ENCODE measurements around the gene BLID. TPM values are rescaled to one million over a fixed set of nuclear protein-coding genes. Genes with fewer than 3 reads are reported as not detected.

Gene BLID
- total RNA-seq, 2 donors from 2014 or later = not detected

- 91 to 93% methylated on average over 10 to 14 of the region's 14 CpGs for WGBS, 2 experiments (ENCODE audit: insufficient coverage in 1 of 2, insufficient read length in 1 of 2)
- Mint-ChIP-seq H3K4me3 (no peak overlapping the region), H3K9me3 (no peaks in the 10 kb centered on the region), H3K4me1 (peaks cover 12% of the 10 kb centered on the region), H3K27ac (no peak overlapping the region), H3K27me3 (ENCODE audit: insufficient read depth) (peaks cover 9% of the 10 kb centered on the region), H3K36me3 (ENCODE audit: low read depth) (no peaks in the 10 kb centered on the region)
- no peak overlapping the region for H3K4me3 ChIP-seq (ENCODE audit: low read length)
- peaks cover 3% of the 10 kb centered on the region for H3K4me1 ChIP-seq (ENCODE audit: control insufficient read depth, insufficient read depth, low read length)
- no peak overlapping the region for H3K27ac ChIP-seq (ENCODE audit: low read depth, low read length)
- DNase-seq = no peak
- peaks cover 30% of the 10 kb centered on the region for H3K27me3 ChIP-seq (ENCODE audit: control insufficient read depth, insufficient read depth, low read length, poor library complexity, severe bottlenecking)
- H3K9ac ChIP-seq (ENCODE audit: extremely low read depth, low read length, poor library complexity, severe bottlenecking) = no peak overlapping the region
- H3K36me3 ChIP-seq (ENCODE audit: control insufficient read depth, insufficient read depth, low read length) = no peaks in the 10 kb centered on the region
- TF ChIP-seq CTCF (conservative IDR thresholded peaks at IDR 0.05) = no peak
- no peaks in the 10 kb centered on the region for H3K9me3 ChIP-seq (ENCODE audit: control insufficient read depth, low read length)
Observed at GRCh38 chr11:122155765-122156527, 39.9 kb upstream of the BLID start.

GRCh38 chr11:122154994-122155393 lies 39.0 kb upstream of the BLID start:
- DNase-seq = no peak
- H3K9me3 Mint-ChIP-seq = no peaks in the 10 kb centered on the region
- peaks cover 9% of the 10 kb centered on the region for H3K4me1 ChIP-seq (ENCODE audit: control insufficient read depth, insufficient read depth, low read length)
- H3K9me3 ChIP-seq (ENCODE audit: control insufficient read depth, low read length) = no peaks in the 10 kb centered on the region
- no peak overlapping the region for H3K27ac Mint-ChIP-seq
- WGBS, 2 experiments (ENCODE audit: insufficient coverage in 1 of 2, insufficient read length in 1 of 2) = 95 to 100% methylated on average over 1 of the region's 1 CpG
- no peak overlapping the region for H3K4me3 Mint-ChIP-seq
- H3K27me3 ChIP-seq (ENCODE audit: control insufficient read depth, insufficient read depth, low read length, poor library complexity, severe bottlenecking) = peaks cover 30% of the 10 kb centered on the region
- H3K4me3 ChIP-seq (ENCODE audit: low read length) = no peak overlapping the region
- TF ChIP-seq CTCF (conservative IDR thresholded peaks at IDR 0.05) = no peak
- H3K36me3 Mint-ChIP-seq (ENCODE audit: low read depth) = no peaks in the 10 kb centered on the region
- no peak overlapping the region for H3K9ac ChIP-seq (ENCODE audit: extremely low read depth, low read length, poor library complexity, severe bottlenecking)
- H3K27me3 Mint-ChIP-seq (ENCODE audit: insufficient read depth) = peaks cover 9% of the 10 kb centered on the region
- H3K36me3 ChIP-seq (ENCODE audit: control insufficient read depth, insufficient read depth, low read length) = no peaks in the 10 kb centered on the region
- no peak overlapping the region for H3K27ac ChIP-seq (ENCODE audit: low read depth, low read length)
- H3K4me1 Mint-ChIP-seq = peaks cover 19% of the 10 kb centered on the region

- peaks cover 19% of the 10 kb centered on the region for H3K4me1 Mint-ChIP-seq
- no peak overlapping the region for H3K4me3 ChIP-seq (ENCODE audit: low read length)
- H3K27ac Mint-ChIP-seq = no peak overlapping the region
- peaks cover 11% of the 10 kb centered on the region for H3K4me1 ChIP-seq (ENCODE audit: control insufficient read depth, insufficient read depth, low read length)
- H3K9me3 Mint-ChIP-seq = no peaks in the 10 kb centered on the region
- H3K36me3 Mint-ChIP-seq (ENCODE audit: low read depth) = no peaks in the 10 kb centered on the region
- no peaks in the 10 kb centered on the region for H3K9me3 ChIP-seq (ENCODE audit: control insufficient read depth, low read length)
- DNase-seq = no peak
- no peak overlapping the region for H3K4me3 Mint-ChIP-seq
- peaks cover 9% of the 10 kb centered on the region for H3K27me3 Mint-ChIP-seq (ENCODE audit: insufficient read depth)
- H3K9ac ChIP-seq (ENCODE audit: extremely low read depth, low read length, poor library complexity, severe bottlenecking) = no peak overlapping the region
- no peak overlapping the region for H3K27ac ChIP-seq (ENCODE audit: low read depth, low read length)
- TF ChIP-seq CTCF (conservative IDR thresholded peaks at IDR 0.05) = no peak
- H3K27me3 ChIP-seq (ENCODE audit: control insufficient read depth, insufficient read depth, low read length, poor library complexity, severe bottlenecking) = peaks cover 30% of the 10 kb centered on the region
- WGBS, 2 experiments (ENCODE audit: insufficient coverage in 1 of 2, insufficient read length in 1 of 2) = 90 to 94% methylated on average over 6 of the region's 6 CpGs
- no peaks in the 10 kb centered on the region for H3K36me3 ChIP-seq (ENCODE audit: control insufficient read depth, insufficient read depth, low read length)
Observed at GRCh38 chr11:122154227-122154626, 38.2 kb upstream of the BLID start.

Data from endodermal cell (in vitro differentiated cells).